ENCODE measurements around the gene HSPA5.
A peak's percentile ranks its signal among the peaks of the same experiment; 100 is the strongest.
"Not testable (repeated sequence)": the region's sequence is repeated elsewhere in the genome, so short reads cannot be mapped to it uniquely, and the experiment has no call there.

HSPA5 gene

GRCh38 chr9:125241000-125241862 is at the start of gene HSPA5:
Gene HSPA5 (minus strand): TSS chr9:125241343. CDS start chr9:125241126, 217 bp downstream.
- peak; percentile 100 for DNase-seq

GRCh38 chr9:125286935-125287433 is 45.8 kb upstream of the HSPA5 start:
- DNase-seq = not testable (repeated sequence)

GRCh38 chr9:125284855-125285254 is 43.7 kb upstream of the HSPA5 start:
- DNase-seq = no peak

GRCh38 chr9:125280945-125281344 is 39.8 kb upstream of the HSPA5 start:
- no peak for DNase-seq

GRCh38 chr9:125277411-125277810 is 36.3 kb upstream of the HSPA5 start:
- DNase-seq = no peak

- DNase-seq = no peak
Measured at GRCh38 chr9:125276771-125277170, 35.6 kb upstream of the HSPA5 start.

GRCh38 chr9:125272697-125273096 is 31.6 kb upstream of the HSPA5 start:
- no peak for DNase-seq

- no peak for DNase-seq
Measured at GRCh38 chr9:125271081-125271480, 29.9 kb upstream of the HSPA5 start.

- no peak for DNase-seq
Measured at GRCh38 chr9:125269014-125269397, 27.9 kb upstream of the HSPA5 start.

GRCh38 chr9:125268394-125269013 is 27.4 kb upstream of the HSPA5 start:
- no peak for DNase-seq

GRCh38 chr9:125264068-125264467 is 22.9 kb upstream of the HSPA5 start:
- DNase-seq = not testable (repeated sequence)

- DNase-seq = peak; percentile 38
Measured at GRCh38 chr9:125262294-125262991, 21.3 kb upstream of the HSPA5 start.

GRCh38 chr9:125261501-125262293 is 20.6 kb upstream of the HSPA5 start, which contains the start of gene GAPVD1:
Gene GAPVD1 (plus strand): TSS chr9:125261826. CDS start chr9:125298922, 37,096 bp downstream.
- peak; percentile 86 for DNase-seq

GRCh38 chr9:125260561-125260960 is 19.4 kb upstream of the HSPA5 start:
- DNase-seq = no peak

GRCh38 chr9:125258832-125259534 is 17.8 kb upstream of the HSPA5 start:
- no peak for DNase-seq

- no peak for DNase-seq
Measured at GRCh38 chr9:125258160-125258785, 17.1 kb upstream of the HSPA5 start.

GRCh38 chr9:125255781-125256391 is 14.7 kb upstream of the HSPA5 start:
- DNase-seq = no peak

GRCh38 chr9:125254231-125254630 is 13.1 kb upstream of the HSPA5 start:
- no peak for DNase-seq

- DNase-seq = no peak
Measured at GRCh38 chr9:125246261-125246667, 5.1 kb upstream of the HSPA5 start.

- no peak for DNase-seq
Measured at GRCh38 chr9:125243792-125244260, 2.7 kb upstream of the HSPA5 start.
